NCI-H345 (cell line): ENCODE results near the gene PPP2R3A.

ENCODE experiments used
- DNase-seq: peaks from one replicate; lab custom pipeline; 2025; lab: John Stamatoyannopoulos, UW

The PPP2R3A gene

GRCh38 chr3:135973841-135974240 lies 8.3 kb downstream of the PPP2R3A start:
- no peak for DNase-seq

DNA sequence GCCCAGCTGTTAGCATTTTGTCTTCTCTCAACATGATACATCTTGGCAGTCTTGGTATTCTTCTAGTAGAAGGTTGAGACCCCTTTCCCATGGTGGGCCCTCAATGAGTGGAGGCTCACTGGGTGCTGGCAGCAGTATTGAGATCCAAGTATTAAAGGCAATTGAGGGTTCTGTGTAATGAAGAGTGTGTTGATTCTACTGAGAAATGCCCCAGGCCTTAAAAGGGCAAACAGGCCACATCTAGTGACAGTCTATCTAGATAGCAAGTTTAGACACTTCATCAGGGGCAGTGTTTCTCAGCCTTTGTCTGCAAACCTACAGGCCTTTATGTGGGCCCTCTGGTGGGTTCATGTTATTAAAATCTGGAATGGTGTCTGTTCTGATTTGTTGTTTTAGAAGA lies 9.5 kb downstream of the PPP2R3A start:
- no peak for DNase-seq

DNA sequence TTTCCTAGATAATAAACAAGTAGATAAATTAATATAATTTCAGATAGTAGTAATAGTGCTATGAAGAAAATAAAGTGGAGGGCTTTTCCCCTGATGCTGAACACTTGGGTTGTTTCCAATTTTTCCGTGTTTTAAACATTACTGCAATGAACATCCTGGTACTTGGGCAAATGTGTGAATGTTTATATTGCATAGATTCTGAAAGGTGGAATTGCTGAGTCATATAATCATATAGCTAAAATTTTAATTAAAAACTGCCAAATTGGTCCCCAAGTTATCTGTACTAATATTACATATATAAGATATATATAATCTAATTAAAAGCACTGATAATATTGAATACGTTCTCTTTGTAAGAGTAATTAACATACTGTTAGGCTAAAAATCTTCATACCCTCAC lies 10.0 kb downstream of the PPP2R3A start:
- no peak for DNase-seq

DNA sequence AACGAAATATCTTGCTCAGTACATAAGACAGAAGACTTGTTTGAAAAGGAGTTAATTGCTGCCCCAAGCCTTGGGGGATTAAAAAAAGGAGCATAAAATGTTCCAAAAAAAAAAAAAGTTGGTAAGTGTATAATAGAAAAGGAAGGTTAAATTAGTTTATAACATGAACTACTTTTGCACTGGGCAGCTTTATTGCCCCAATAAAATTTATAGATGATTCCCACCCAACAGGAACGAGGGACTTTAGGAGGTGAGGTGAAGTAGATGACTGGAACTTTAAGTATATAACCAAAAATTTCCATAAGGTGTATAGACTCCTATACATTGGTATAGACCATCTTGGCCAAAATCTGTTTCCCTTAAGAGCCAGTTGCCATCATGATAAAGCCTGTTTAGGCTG lies 14.8 kb downstream of the PPP2R3A start:
- DNase-seq: no peak

DNA sequence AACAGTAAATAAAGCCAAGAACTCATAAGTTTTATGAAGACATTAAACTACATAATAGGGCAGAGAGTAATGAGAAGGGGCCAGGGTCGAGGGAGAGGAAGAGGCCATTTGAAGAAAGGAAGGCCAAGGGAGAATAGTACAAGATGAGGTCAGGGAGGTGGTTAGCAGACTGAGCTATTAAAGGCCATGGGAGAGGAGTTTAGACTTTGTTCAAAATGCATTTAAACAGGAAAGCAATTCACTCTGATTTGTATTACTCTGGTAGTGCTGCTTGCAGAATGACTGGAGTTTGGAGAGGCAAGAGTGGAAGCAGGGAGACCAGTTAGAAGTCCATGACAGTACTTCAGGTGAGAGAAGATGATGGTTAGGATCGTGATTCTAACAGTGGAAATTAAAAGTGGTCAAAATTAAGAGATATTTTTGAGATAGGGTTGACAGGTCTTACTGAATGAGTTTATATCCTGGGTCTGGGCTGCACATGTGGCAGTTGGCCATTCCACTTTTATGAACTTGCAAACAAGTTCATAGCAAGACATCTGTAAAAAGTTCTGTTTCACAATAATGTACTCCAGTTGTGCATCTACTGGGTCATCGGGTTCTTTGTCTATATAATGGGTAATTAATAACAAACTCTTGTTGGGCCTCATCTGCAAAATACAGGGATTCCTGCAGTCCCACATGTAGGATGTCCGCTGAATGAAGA lies 16.3 kb downstream of the PPP2R3A start:
- DNase-seq: no peak

- no peak for DNase-seq
Observed at GRCh38 chr3:135982404-135982761, 16.9 kb downstream of the PPP2R3A start.

- no peak for DNase-seq
Observed at GRCh38 chr3:135982922-135983581, 17.5 kb downstream of the PPP2R3A start.

DNA sequence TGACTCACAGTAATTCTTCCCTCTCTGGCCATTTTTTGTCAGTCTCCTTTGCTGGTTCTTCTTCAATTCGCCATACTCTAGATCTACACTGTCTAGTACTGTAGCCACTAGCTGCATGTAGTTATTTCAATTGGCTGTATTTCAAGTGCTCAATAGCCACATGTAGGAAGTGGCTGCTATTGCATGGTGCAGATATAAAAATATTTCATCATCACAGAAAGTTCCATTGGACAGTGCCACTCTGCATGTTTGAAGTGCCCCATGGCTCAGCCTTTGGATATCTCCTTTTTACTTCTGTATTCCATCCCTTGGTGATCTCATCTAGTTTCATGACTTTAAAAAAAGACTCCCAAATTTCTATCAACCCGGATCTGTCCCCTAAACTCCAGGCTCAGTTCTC lies 22.1 kb downstream of the PPP2R3A start:
- no peak for DNase-seq

GRCh38 chr3:135989242-135989641 lies 23.7 kb downstream of the PPP2R3A start:
- DNase-seq: no peak

- no peak for DNase-seq
Observed at GRCh38 chr3:135990903-135991302, 25.4 kb downstream of the PPP2R3A start.

DNA sequence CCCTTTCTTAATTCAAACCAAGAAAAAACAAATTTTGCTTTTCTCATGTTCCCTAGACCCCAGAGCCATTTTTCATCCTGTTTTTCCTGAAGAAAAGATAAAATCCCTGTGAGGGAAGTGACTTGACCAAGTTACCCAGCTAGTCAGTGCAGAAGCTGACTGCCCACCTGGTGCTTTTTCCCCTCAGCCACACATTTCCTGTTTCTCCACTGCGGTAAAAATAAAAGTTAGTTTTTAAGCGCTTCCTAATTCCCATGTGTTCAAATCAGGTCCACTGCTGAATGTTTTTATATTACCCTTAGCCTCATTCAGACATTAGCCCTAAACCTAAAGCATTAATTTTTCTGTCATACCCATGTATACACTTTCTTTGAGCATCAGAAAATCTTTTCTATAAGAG lies 26.1 kb downstream of the PPP2R3A start:
- DNase-seq: no peak

- no peak for DNase-seq
Observed at GRCh38 chr3:135992072-135992471, 26.5 kb downstream of the PPP2R3A start.

GRCh38 chr3:135994708-135995337 lies 29.3 kb downstream of the PPP2R3A start:
- DNase-seq: no peak

GRCh38 chr3:135995766-135996165 lies 30.2 kb downstream of the PPP2R3A start:
- DNase-seq: no peak

DNA sequence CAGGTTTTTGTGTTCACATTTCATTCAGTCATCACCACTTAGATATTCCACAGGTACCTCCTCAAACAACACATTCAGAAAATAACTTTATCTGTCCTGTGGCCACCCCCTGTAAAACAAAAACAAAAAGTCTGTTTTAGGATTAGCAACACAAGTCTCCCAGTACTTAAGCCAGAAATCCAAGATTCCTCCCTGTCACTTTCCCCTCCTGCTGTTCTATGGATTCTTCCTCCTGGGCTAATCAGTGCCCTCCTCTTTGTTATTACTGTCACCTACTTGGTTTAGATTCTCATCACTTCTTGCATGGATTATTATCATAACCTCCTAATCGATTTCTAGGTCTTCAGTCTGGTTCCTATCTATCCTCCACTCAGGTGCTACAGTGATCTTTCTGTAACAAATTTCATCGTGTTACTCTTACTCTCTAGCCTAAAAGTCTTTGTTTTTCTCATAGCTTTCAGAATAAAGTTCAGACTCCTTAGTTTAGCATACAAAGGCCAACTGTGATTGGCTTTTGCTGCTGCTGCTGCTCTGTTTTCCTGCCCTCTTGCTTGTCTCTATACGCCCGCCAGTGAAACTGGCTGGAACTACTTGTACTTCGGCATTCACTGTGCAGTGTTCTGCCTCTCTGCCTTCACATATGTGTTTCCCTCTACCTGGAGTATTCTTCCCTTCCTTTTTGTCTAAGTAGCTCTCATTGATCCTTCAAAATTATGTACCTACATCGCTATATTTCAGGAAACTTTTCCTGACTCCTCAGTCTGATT lies 32.2 kb downstream of the PPP2R3A start:
- no peak for DNase-seq

DNA sequence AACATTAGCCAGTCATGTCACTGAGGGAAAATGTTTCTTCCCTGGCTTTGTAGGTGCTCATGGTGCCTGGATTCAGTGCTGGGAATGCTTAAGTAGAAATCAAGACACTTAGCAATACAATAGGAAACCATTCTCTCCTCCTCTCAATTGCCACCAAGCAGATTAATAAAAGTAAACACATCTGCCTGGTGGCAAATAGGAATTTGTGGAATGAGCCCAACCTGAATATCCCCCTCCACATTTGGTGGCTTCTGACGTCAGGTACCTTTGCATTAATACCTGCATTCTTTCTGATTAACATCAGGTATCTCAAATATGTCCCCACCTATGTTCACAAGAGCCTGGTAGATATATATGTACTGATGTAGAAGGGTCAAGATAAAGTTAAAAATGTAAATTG lies 42.7 kb downstream of the PPP2R3A start:
- DNase-seq: no peak

DNA sequence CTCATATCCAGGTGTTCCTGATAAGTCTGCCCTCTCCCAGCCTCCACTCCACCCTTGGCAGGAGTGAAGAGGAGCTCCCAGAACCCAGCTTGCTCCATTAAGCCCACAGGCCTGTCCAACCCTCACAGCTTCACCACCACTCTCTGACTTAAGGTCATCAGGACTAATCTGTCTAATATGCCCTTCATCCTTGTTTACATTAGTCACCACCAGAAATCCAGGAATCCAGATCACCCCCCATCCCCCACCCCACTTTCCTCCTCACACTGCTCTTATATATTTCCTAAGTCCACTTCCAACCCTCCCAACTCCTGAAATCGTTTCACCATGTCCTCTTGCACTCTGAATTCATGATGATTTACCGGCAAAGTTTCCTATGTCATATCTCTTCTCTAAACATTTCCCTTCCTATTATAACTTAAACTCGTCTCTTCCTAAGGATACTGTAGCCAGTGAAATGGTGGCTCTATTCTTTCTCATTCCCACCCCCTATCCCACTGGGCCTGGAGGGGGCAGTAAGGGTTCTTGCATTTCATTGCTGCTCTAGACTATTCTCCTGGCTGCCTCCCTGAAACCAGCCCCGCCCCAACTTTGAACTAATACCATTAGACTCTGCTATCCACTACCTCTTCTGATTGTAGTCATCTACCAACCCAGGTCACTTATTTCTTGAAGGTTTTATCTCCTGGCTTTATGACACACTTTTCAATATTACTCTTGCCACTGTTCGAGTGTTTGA lies 43.4 kb downstream of the PPP2R3A start:
- no peak for DNase-seq

DNA sequence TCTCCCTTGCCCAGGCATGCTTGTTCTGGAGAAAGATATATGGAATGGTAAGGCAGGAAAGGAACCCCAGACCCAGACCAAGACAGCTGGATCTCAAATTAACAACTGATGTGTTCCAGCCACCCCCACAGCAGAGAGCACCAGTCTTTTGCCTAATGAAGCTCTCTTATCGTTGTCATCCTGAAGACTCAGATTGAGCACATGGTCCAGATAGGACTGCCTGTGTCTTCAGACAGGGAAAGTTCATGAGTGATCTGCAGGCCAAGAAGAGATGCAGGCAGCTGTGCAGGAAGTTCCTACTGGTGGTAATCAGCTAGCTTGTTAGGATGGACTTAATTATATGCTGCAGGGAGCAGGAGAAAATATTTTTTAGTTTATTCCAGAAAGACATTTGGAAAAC lies 53.3 kb downstream of the PPP2R3A start:
- DNase-seq: no peak

DNA sequence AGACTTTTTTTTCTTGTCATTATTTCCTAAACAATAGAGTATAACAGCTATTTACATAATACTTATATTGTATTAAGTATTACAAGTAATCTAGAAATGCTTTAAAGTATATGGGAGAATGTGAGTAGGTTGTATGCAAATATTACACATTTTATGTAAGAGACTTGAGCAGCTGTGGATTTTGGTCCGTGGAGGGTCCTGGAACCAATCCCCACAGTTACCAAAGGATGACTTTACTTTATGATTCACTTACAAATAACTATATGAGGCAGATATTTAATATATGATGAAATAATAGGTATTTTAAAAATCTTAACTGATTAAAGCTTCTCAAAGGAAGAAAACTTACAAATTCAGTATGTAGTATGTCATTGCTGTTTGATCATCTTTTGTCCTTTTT lies 56.3 kb downstream of the PPP2R3A start:
- DNase-seq: no peak

- DNase-seq: no peak
Observed at GRCh38 chr3:136022529-136023263, 57.2 kb downstream of the PPP2R3A start.

DNA sequence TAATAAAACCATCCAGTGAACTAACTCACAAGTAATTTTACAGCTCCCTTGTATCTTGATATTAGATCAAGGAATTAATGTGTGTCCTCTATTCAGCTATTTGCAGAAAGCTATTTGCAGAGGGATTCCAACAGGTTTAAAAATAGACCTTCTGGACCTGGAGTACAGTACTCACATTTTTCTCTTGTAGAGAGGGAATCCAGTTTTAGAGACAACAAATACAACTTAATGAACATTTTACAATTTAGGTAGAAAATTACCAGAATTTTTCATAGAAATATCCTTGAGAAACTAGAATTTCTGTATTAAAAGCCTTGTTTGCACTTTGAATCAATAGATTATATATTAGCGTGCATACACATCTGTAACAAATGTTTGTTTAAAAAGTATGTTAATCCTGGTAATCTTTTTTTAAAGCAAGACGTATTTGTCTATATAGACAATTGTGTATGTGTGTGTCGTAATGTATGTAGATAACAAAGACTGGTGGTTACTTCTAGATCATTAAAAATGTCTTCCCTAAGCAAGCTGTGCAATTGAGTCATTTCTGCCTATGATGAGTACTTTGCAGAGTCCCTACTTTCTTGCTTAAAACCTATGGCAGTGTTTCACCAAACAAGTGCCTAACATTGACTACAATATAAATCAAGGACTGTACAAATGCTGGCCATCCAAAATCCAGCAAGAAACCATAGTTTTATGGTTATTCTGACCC lies 57.9 kb downstream of the PPP2R3A start:
- DNase-seq: no peak
